GM21717 (cell line): ENCODE measurements around the gene GPR22.

Experiments used
- ATAC-seq: cut with Tn5 transposase; IDR thresholded peaks from one replicate; pipeline ENCODE4 v1.9.1; 2021; ENCODE audit warnings: mild to moderate bottlenecking, moderate library complexity; ENCODE audit not compliant: unreplicated experiment

Gene GPR22

DNA sequence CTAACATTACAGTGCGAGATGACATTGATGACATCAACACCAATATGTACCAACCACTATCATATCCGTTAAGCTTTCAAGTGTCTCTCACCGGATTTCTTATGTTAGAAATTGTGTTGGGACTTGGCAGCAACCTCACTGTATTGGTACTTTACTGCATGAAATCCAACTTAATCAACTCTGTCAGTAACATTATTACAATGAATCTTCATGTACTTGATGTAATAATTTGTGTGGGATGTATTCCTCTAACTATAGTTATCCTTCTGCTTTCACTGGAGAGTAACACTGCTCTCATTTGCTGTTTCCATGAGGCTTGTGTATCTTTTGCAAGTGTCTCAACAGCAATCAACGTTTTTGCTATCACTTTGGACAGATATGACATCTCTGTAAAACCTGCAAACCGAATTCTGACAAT lies 4.3 kb downstream of the GPR22 start:
- ATAC-seq, result no peak

DNA sequence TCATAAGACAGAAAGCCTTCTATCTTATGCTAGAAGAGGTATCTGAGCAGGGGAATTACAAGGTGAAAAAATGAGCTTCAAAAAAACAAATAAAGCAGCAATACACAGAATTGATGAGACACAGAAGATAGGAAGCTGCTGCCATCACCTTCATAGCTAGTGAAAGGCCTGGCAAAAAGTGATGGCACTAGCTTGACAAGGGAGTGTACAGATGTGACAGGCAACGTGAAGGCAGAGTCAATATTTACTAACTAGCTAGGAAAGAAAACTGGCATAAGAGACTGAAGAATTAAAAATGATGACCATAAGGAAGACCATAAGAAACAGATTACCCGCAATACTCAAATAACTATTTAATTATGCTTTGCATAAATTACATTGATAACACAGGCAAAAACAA lies 9.4 kb downstream of the GPR22 start:
- no peak for ATAC-seq

DNA sequence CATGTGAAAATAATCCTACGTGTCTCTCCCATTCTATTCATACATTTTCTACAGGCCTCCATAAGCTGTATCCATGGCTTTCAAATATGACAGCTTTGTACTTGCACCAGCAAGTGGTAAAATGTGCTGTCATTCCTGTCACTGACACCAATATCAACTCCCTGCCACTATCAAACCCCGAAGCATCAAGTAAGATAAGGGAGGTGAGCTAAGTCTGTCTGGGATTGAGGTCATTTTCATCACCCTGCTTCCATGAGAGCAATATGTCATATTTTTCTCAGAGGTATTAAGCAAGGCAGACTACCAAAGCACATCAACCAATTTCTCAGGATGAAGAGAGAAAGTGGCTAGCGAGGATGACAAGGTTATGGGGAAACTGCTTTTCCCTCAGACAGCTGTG lies 11.1 kb downstream of the GPR22 start:
- ATAC-seq, result no peak

DNA sequence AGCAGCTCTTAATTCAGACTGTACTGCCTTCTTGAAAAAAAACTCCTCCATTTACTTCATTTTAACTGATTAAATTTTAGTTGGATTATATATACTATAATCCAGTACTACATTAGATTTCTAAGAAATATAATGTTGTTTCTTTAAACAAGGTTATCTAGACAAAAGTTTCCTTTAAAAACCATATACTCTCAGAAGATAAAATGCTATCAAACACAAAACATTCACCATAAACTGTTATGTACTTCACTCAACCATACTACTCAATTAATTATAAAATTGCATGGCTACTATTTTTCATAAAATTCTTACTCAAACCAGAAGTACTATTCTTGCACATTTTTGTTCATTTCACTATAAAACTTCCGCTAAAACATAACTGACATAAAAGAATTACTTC lies 12.7 kb downstream of the GPR22 start:
- no peak for ATAC-seq

DNA sequence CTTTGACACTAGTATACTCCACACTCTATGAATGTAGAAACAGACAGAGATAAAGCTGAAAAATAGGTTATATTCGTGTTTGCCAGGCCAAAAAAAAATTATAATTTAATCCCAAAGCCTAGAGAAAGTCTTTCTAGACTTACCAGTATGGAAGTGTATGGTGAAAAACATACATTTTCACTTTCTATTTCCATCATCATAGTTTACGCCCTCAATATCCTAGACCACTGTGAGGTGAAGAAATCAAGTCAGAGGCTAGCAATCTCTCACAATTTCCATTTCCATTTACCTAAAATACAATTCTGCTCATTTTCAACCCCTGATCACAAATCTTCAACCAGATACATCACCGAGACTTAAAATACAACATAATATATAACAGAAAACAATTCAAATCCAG lies 16.2 kb downstream of the GPR22 start:
- ATAC-seq, result no peak

DNA sequence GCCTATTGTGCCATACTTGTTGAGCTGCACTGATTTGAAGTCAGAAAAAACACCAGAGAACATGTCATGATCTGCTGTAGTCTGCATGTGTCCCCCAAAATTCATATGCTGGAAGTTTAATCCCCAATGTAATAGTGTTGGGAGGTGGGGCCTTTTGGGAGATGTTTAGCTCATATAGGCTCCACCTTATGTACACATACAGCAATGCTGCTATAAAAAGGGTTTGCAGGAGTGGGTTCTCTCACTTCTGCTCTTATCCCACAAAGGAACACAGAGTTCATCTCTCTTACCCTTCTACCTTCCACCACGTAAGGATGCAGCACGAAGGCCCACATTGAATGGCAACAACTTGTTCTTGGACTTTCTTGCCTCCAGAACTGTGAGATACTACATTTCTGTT lies 23.0 kb downstream of the GPR22 start:
- ATAC-seq, result no peak

DNA sequence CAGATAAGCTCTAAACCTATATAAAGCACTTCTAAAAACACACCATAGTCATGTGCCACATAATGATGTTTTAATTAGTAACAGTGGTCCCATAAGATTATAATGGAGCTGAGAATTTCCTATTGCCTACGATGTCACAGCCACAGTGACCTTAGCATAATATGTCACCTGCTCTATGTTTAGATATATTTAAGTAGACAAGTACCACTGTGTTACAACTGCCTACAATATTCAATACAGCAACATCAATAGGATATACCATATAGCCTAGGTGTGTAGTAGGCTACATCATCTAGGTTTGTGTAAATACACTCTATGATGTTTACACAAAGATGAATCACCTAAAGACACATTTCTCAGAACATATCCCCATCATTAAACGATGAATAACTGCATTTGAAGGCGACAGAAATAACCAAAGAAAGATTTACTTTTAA lies 24.5 kb downstream of the GPR22 start:
- no peak for ATAC-seq

DNA sequence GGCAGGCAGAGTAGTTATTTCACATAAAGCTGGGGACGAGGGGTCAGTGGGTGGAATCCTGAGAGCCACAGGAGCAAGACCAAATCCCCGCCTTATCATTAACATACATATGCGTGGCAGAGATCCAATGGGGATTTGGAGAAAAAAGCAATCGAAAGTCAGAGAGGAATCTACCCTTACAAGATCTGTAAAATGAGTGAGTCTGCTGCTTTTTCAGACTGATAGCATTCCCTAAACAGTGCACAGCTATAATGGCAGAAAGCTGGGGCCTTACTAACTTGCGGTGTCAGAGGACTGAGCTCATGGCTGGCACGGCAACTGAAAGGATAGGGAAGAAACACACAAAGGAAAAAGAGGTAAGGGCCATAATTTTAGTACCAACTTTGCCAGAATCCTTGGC lies 25.0 kb downstream of the GPR22 start:
- no peak for ATAC-seq

DNA sequence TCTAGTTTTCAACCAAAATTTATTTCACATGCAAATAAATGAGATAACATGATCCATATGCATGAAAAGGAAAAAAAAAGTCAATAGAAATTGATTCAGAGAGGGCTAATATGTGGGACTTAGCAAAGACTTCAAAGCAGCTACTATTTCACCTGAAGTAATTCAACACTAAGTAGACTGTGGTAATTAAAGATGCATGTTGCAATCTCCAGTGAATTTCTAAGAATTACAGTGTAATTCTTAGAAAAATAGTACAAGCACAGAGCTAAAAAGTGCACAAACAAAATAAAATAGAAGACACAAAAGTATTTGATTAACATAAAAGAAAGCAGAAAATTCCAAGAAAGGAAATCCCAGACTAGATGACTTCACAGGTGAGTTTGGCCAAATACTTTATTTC lies 25.7 kb downstream of the GPR22 start:
- ATAC-seq, result no peak

DNA sequence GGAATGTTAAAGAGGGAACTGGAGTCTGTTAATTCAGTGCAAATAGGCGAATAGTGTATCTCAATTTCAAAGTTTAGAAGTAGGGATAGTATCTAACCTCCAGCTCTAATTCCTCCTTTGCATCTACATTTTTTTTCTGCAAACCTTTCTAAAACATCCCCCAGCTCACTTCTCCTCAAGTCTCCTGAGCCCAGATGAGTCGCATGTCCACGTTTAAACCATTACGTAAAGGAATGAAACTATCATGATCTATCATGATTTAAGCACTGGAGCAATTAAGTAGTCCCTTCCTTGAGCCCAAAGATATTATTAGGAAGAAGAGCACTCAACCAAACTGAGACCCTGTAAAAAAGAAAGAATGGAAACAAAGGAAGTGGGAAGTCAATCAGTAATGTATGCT lies 29.9 kb downstream of the GPR22 start:
- no peak for ATAC-seq

DNA sequence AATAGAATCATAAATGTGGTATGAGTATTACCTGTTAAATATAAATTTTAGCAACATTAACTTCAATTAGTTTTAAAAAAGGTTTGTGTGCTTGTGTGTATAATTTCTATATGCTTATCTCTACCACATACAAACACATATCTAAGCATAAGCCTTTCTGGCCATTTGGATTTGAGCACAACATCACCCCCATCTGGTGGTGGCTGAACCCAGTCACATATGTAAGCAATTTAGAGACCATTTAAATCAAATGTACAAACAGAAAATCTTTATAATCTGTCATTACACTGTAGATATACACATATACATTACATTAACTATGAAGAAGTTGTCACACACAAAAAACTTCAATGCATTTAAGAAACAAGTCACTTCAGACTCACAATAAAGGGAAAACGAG lies 31.7 kb downstream of the GPR22 start:
- no peak for ATAC-seq

DNA sequence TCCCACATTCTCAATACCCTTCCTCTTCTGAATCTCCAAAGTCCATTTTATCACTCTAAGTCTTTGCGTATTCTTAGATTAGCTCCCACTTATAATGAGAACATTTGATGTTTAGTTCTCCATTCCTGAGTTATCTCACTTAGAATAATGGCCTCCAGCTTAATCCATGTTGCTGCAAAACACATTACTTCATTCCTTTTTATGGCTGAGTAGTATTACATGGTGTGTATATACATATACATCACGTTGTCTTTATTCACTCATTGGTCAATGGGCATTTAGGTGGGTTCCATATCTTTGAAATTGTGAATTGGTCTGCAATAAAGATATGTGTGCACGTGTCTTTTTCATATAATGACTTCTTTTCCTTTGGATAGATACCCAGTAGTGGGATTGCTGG lies 32.3 kb downstream of the GPR22 start:
- no peak for ATAC-seq

DNA sequence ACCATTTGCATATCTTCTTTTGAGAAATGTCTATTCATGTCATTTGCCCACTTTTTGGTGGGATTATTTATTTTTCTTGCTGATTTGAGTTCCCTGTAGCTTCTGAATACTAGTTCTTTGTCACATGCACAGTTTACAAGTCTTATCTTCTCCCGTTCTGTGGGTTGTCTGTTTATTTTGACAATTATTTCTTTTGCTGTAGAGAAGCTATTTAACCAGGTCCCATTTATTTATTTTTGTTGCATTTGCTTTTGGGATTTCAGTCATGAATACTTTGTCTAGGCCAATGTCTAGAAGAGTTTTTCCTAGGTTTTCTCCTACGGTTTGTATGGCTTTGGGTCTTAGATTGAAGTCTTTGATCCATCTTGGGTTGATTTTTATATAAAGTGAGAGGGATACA lies 32.9 kb downstream of the GPR22 start:
- ATAC-seq, result no peak

DNA sequence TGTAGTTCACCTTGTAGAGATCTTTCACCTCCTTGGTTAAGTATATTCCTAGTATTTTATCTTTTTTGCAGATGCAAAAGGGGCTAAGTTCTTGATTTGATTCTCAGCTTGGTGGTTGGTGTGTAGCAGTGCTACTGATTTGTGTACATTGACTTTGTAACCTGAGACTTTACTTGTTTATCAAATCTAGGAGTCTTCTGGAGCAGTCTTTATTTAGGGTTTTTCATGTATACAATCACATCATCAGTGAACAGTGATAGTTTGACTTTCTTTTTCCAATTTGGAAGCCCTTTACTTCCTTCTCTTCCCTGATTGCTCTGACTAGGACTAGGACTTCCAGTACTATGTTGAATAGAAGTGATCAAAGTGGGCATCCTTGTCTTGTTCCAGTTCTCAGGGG lies 33.8 kb downstream of the GPR22 start:
- no peak for ATAC-seq

DNA sequence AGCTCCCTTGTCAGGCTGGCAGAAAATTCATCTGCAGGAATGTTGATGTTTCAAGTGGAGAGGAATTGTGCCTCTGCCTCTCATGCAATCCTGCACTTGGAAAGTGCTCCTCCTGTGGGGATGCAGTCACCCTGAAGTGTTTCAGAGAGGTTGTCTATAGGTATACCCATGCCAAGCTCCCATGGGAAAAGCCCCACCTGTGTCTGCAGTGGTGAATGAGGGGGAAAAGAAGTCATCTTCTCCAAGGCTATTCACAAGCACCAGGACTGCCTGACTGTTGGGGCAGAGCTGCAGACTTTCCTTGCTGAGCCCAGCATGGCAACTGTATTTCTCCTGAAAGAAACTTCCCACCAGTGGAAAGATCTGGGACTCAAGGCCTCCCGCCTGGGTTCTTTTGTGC lies 35.5 kb downstream of the GPR22 start:
- ATAC-seq, result no peak

DNA sequence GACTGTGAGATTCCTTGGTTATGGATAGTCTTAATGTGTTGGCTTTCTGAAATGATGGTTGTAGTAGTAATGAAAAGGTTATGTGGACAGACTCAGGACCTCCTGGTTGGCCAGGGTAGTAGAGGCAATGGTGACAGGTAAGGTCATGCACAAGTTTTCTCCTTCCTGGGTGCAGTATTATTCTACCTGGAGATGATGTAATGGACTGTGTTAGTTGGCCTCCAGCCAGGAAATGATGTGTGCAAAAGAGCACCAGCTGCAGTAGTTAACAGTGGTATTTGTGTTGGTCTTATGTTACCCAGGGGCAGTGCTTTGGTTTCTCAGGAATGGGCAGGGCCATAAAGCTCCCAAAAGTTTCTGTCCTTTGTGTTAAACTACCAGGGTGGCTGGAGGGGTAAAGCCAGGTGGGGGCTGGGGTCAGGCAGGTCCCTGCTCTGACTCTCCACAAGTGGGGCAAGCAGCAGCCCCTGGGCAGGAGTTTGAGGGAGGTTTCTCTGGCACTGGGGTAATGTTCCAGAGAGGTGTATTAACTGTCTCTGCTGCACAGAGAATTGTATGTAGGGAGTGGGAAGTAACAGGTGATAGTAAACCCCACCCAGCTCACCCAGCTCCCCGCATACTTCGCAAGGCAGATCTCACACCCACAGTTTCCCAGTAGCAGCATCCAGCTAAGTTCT lies 36.3 kb downstream of the GPR22 start:
- ATAC-seq, result no peak

DNA sequence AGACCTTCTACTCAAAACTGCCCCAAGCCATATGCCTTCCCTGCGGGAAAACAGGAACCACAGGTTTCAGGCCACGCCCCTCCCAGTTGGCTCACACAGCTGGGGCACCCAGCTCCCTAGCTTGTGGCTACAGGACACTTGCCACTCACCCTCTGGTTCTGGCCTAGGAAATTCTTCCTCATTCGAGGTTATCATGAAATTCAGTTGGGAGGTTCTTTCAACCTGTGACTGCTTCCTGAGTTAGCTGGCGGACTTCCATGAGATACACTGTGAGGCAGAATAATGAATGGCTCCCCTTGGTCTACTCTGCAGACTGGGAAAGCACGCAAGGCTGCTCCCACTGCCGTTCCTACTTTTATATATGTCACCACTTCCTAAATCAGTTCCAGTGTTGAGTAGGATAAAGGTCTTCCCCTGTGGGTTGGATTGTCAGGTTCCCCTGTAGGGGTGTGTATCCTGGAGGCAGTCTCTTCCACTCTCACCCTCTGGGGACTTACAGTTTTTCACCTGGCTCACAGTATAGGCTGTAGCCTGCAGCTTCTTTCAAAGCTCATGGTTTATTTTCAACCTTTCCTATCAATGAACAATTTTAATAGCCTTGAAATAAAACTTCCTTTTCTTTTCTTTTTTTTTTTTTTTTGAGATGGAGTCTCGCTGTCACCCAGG lies 37.0 kb downstream of the GPR22 start:
- ATAC-seq, result no peak
